SJSA1 (cell line): Measurements from ENCODE around the gene PRPF39. TPM values are rescaled to one million over a fixed set of nuclear protein-coding genes. Genes with fewer than 3 reads are reported as not detected.

Experiments
- DNase-seq, 2 experiments: peaks; one replicate each; pipeline ENCODE4 v3.0.0-alpha.2; 2015 to 2020; ENCODE audit warnings: low spot score in 2 of 2, low read depth in 1 of 2
- H3K27ac ChIP-seq: fragments of 250-450 bp; sonication (Bioruptor Pico); 2 replicates; pipeline ENCODE4 v1.5.1; 2020; ENCODE audit warnings: mild to moderate bottlenecking, moderate library complexity
- H3K27me3 ChIP-seq: fragments of 250-450 bp; sonication (Bioruptor Pico); replicated peaks from 2 replicates; pipeline ENCODE4 v1.5.1; 2020; ENCODE audit warnings: mild to moderate bottlenecking, moderate library complexity
- H3K36me3 ChIP-seq: fragments of 250-450 bp; sonication (Bioruptor Pico); 2 replicates; pipeline ENCODE4 v1.5.1; 2020; ENCODE audit warnings: mild to moderate bottlenecking
- H3K4me1 ChIP-seq: fragments of 250-450 bp; sonication (Bioruptor Pico); replicated peaks from 2 replicates; pipeline ENCODE4 v1.6.1; 2021; ENCODE audit warnings: mild to moderate bottlenecking
- H3K4me3 ChIP-seq: fragments of 250-450 bp; sonication (Bioruptor Pico); 2 replicates; pipeline ENCODE4 v1.5.1; 2020; ENCODE audit warnings: mild to moderate bottlenecking
- H3K9me3 ChIP-seq: fragments of 250-450 bp; sonication (Bioruptor Pico); replicated peaks from 2 replicates; pipeline ENCODE4 v1.5.1; 2020; ENCODE audit warnings: mild to moderate bottlenecking
- total RNA-seq: library from RNA; depleted of rRNA; stranded (reverse); fragments of >200 nt; shearing (Covaris generic); gene quantifications from 2 replicates; pipeline ENCODE4 v1.2.3, GENCODE V29; 2014; rRNA removed

The PRPF39 gene, protein sequence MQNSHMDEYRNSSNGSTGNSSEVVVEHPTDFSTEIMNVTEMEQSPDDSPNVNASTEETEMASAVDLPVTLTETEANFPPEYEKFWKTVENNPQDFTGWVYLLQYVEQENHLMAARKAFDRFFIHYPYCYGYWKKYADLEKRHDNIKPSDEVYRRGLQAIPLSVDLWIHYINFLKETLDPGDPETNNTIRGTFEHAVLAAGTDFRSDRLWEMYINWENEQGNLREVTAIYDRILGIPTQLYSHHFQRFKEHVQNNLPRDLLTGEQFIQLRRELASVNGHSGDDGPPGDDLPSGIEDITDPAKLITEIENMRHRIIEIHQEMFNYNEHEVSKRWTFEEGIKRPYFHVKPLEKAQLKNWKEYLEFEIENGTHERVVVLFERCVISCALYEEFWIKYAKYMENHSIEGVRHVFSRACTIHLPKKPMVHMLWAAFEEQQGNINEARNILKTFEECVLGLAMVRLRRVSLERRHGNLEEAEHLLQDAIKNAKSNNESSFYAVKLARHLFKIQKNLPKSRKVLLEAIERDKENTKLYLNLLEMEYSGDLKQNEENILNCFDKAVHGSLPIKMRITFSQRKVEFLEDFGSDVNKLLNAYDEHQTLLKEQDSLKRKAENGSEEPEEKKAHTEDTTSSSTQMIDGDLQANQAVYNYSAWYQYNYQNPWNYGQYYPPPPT
- total RNA-seq = 20.4 and 24.8 TPM in 2 replicates

DNA sequence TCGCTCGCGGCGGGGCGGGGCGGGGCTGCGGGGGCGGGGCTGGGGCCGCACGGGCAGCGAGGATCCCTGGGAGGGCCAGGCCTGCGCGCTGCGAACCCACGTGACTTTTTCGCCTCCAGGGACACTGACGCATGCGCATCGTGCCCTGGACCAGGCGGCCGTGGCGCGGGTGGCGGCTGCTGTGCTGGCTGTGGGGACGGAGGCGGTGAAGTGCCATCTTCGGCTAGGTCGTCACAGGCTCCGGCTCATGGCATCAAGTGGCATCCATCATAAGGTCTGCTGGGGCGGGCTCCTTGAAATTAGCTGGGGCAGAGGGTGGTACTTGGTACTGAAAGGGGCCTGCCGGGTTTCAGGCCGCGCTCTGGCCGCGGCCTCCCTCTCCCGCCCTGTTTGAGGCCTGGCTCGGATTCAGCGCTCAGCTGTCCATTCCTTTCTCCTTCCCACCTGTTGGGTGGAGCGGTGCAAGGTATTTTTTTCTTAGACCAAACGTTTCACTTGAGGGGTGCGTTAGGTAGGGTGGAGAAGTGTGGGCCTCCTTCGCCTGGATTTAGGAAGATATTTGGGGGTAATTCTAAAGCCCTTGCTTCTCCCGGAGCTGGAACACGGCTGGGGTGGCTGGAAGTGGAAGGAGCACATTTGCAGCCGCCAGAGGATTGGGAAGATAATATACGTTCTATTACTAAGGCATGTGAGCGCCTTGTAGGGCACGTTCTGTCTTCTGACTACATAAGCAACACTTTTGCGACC lies at the start of gene PRPF39:
TSS of gene PRPF39 (plus strand) at position 141 of the 747 bp plus-strand sequence. CDS start 11,124 bp downstream, outside the sequence.
- Histone ChIP-seq H3K27ac (peak within 1 kb of the TSS; percentile 61), H3K36me3 (0 out of 2 replicates have a peak, but pooled peaks cover 5% of the 10 kb centered on the region), H3K9me3 (no peaks in the 10 kb centered on the region), H3K27me3 (no peaks in the 10 kb centered on the region), H3K4me3 (peak within 1 kb of the TSS; percentile 64), H3K4me1 (peaks cover 6% of the 10 kb centered on the region)
- peak; percentile 86 to 91 for DNase-seq

DNA sequence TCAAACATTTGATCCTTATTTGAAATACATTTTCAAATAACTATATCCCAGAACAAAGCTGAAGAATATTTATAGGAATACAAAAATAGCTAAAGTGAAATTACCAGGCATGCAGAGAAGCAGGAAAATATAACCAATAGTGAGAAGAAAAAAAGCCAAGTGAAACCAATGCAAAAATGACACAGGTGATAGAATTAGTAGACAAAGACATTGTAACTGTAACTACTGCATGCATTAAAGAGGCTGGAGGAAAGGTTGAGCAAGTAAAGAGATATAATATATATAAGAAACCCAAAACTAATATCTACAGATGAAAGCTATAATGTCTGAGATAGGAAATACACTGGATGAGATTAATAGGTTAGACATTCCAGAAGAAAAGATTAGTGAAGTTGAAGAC lies 49.2 kb upstream of the PRPF39 start:
- H3K4me1 ChIP-seq = no peaks in the 10 kb centered on the region
- H3K4me3 ChIP-seq = no peak overlapping the region
- no peak overlapping the region for H3K27ac ChIP-seq
- no peak for DNase-seq
- H3K9me3 ChIP-seq = no peaks in the 10 kb centered on the region
- no peaks in the 10 kb centered on the region for H3K36me3 ChIP-seq
- H3K27me3 ChIP-seq = no peaks in the 10 kb centered on the region

DNA sequence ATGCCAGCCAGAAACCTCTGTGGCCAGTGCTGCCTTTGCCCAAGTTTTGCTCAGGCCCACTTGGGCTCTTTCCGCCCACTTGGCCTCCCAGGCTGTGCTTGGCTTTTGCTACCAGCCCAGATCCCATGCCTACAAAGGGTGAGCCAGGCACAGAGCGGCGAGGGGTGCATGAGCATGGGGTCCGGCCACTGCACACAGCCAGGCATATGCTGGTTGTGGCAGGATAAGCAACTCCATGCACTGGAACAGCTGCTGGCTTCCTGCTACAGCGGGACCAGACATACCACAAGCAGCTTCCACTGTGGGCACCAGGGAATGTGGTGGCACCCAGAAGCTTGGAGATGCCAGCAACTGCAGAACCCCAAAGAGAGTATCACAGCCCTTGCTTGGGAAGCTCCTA lies 45.7 kb upstream of the PRPF39 start:
- H3K27me3 ChIP-seq = no peaks in the 10 kb centered on the region

DNA sequence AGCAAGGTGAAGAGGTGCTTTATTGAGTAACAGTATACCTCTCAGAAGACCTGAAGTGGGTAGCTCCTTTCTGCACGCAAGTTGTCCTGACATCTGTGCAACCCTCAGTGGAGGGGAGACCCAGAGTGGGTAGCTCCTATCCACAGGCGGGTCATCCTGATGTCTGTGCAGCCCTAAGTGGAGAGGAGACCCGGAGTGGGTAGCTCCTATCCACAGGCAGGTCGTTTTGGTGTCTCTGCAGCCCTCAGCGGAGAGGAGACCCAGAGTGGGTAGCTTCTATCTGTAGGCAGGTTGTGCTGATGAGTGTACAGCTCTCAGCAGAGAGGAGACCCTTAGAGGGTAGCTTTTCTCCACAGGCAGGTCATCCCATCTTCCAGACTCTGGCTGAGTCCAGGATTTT lies 45.1 kb upstream of the PRPF39 start:
- H3K9me3 ChIP-seq = no peaks in the 10 kb centered on the region
- no peak overlapping the region for H3K4me3 ChIP-seq
- no peaks in the 10 kb centered on the region for H3K36me3 ChIP-seq
- H3K27me3 ChIP-seq = no peaks in the 10 kb centered on the region
- no peak for DNase-seq
- H3K27ac ChIP-seq = no peak overlapping the region
- no peaks in the 10 kb centered on the region for H3K4me1 ChIP-seq

More for the DNA sequence above, 45.7 kb upstream of the PRPF39 start:
- no peak for DNase-seq
- no peak overlapping the region for H3K4me3 ChIP-seq
- H3K36me3 ChIP-seq = no peaks in the 10 kb centered on the region
- H3K4me1 ChIP-seq = no peaks in the 10 kb centered on the region
- H3K9me3 ChIP-seq = no peaks in the 10 kb centered on the region
- H3K27ac ChIP-seq = no peak overlapping the region

DNA sequence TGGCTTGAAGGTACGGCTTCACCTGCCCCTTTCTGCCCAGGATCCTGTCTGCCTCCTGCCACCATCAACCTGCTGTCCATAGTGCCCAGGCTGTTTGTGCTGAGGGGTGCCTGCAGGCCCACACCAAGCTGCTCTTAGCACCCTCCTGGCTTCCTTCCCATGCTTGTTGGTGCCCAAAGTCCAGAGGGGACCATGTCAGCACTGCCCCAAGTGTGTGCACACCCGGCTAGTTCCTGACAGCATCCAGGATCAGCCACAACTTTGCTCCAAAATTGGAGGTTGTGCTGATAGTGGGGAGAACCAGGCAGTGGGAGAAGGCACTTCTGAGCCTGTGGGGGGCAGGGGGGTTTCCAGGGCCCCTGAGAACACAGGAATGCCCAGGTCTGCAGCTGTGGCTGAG lies 44.5 kb upstream of the PRPF39 start:
- no peaks in the 10 kb centered on the region for H3K4me1 ChIP-seq
- no peak overlapping the region for H3K27ac ChIP-seq
- H3K27me3 ChIP-seq = no peaks in the 10 kb centered on the region
- H3K36me3 ChIP-seq = no peaks in the 10 kb centered on the region
- no peak overlapping the region for H3K4me3 ChIP-seq
- H3K9me3 ChIP-seq = no peaks in the 10 kb centered on the region
- no peak for DNase-seq

DNA sequence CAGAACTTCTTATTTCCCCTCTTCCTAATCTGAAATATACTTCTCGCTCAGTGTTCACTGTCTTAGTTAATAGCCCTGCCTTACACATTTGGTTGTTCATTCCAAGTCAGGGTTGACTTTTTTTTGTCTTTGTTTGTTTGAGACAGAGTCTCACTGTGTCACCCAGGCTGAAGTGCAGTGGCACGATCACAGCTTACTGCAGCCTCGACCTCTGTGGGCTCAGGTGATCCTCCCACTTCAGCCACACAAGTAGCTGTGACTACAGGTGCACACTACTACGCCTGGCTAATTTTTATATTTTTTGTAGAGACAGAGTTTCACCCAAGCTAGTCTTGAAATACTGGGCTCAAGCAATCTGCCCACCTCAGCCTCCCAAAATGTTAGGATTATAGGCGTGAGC lies 42.3 kb upstream of the PRPF39 start:
- Histone ChIP-seq H3K4me3 (no peak overlapping the region), H3K9me3 (no peaks in the 10 kb centered on the region), H3K27me3 (no peaks in the 10 kb centered on the region), H3K27ac (no peak overlapping the region), H3K4me1 (no peaks in the 10 kb centered on the region), H3K36me3 (no peaks in the 10 kb centered on the region)
- no peak for DNase-seq

DNA sequence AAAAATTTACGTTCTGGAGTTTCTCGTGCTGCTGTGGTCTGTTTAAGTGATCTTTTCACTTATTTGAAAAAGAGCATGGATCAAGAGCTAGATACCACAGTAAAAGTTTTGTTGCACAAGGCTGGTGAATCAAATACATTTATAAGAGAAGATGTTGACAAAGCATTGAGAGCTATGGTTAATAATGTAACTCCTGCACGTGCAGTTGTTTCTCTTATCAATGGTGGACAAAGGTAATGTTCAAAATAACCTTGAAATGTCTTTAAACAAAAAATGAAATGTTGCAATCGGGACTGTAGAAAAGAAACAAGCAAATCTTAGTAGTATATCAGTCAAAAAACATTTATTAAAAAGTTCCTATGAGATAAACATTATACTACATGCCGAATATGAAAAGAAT lies 39.3 kb upstream of the PRPF39 start:
- DNase-seq = no peak
- H3K27ac ChIP-seq = no peak overlapping the region
- H3K36me3 ChIP-seq = no peaks in the 10 kb centered on the region
- no peaks in the 10 kb centered on the region for H3K4me1 ChIP-seq
- no peaks in the 10 kb centered on the region for H3K9me3 ChIP-seq
- no peaks in the 10 kb centered on the region for H3K27me3 ChIP-seq
- H3K4me3 ChIP-seq = no peak overlapping the region

DNA sequence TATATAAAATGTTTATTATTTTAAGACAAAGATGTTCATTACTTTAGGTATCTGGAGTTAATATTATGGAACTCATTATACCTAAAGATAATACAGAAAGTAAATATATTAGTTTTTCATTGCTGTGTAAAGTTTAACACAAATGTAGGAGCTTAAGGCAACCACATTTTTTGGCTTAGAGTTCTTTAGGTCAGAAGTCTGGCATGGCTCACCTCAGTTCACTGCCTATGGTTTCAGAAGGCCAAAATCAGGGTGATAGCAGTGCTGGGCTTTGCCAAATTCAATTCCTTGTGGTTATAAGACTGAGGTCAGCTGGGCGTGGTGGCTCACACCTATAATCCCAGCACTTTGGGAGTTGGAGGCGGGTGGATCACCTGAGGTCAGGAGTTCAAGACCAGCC lies 35.5 kb upstream of the PRPF39 start:
- Histone ChIP-seq H3K4me3 (no peak overlapping the region), H3K27ac (no peak overlapping the region), H3K9me3 (no peaks in the 10 kb centered on the region), H3K36me3 (no peaks in the 10 kb centered on the region), H3K4me1 (no peaks in the 10 kb centered on the region), H3K27me3 (no peaks in the 10 kb centered on the region)
- no peak for DNase-seq

DNA sequence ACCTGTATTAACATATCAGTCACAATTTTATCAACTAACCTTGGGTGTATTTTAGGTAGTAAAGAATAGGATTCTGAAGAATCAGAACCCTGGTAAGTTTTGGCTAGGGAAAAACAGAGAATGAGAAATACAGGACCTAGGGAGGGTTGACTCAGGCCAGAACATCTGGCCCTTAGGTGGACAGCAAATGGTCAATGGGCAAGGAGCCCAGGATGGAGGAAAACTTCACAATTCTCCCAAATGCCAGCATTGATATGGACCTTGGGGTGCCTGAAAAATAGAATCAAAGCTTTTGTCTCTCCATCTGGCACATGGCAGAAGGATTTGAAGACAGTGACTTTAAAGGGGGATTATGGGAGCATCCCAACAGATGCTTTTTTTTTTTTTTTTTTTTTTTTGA lies 32.7 kb upstream of the PRPF39 start:
- DNase-seq = no peak
- Histone ChIP-seq H3K27me3 (no peaks in the 10 kb centered on the region), H3K4me3 (no peak overlapping the region), H3K9me3 (no peaks in the 10 kb centered on the region), H3K27ac (no peak overlapping the region), H3K36me3 (0 out of 2 replicates have a peak, but pooled peaks cover 3% of the 10 kb centered on the region), H3K4me1 (no peaks in the 10 kb centered on the region)

DNA sequence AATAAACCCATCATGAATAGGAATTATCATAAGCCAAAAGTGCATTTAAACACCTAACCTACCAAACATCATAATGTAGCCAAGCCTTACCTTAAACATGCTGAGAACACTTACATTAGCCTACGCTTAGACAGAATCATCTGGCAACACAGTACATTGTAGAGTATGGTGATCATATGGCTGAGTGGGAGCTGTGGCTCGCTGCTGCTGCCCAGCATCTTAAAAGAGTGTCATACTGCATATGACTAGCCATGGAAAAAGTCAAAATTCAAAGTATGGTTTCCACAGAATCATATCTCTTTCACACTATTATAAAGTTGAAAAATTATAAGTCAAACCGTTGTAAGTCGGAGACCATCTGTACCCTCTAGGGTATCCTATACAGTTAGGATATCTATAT lies 32.0 kb upstream of the PRPF39 start:
- Histone ChIP-seq H3K36me3 (0 out of 2 replicates have a peak, but pooled peaks cover 3% of the 10 kb centered on the region), H3K9me3 (no peaks in the 10 kb centered on the region), H3K27me3 (no peaks in the 10 kb centered on the region), H3K4me1 (no peaks in the 10 kb centered on the region), H3K27ac (no peak overlapping the region), H3K4me3 (no peak overlapping the region)
- no peak for DNase-seq

DNA sequence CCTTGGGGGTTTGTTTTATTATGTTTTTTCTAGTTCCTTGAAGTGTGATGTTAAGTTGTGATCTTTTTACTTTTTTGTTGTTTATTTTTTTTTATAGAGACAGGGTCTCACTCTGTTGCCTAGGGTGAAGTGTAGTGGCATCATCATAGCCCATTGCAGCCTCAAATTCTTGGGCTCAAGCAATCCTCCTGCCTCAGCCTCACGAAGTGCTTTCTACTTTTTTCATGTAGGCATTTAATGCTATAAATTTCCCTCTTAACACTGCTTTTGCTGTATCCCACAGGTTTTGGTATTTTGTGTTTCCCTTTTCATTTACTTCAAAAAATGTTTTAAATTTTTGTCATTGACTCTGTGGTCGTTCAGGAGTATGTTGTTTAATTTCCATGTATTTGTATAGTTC lies 26.6 kb upstream of the PRPF39 start:
- Histone ChIP-seq H3K9me3 (no peaks in the 10 kb centered on the region), H3K36me3 (0 out of 2 replicates have a peak, but pooled peaks cover 3% of the 10 kb centered on the region), H3K27me3 (no peaks in the 10 kb centered on the region), H3K27ac (no peak overlapping the region), H3K4me1 (no peaks in the 10 kb centered on the region), H3K4me3 (no peak overlapping the region)
- DNase-seq = no peak

DNA sequence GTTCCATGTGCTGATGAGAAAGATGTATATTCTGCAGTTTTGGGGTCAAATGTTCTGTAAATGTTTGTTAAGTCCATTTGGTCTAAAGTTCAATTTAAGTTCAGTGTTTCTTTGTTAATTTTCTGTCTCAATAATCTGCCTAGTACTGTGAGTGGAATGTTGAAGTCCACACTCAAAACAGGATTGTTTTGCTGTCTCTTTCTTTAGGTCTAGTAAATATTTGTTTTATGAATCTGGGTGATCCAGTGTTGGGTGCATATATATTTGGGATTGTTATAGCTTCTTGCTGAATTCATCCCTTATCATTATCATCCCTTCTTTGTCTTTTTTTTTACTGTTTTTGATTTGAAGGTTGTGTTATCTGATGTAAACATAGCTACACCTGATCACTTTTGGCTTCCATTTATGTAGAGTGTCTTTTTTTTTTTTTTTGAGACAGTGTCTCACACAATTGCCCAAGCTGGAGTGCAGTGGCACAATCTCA lies 26.0 kb upstream of the PRPF39 start:
- no peak overlapping the region for H3K27ac ChIP-seq
- H3K9me3 ChIP-seq = no peaks in the 10 kb centered on the region
- H3K27me3 ChIP-seq = no peaks in the 10 kb centered on the region
- no peak for DNase-seq
- no peak overlapping the region for H3K4me3 ChIP-seq
- no peaks in the 10 kb centered on the region for H3K4me1 ChIP-seq
- H3K36me3 ChIP-seq = 0 out of 2 replicates have a peak, but pooled peaks cover 3% of the 10 kb centered on the region

DNA sequence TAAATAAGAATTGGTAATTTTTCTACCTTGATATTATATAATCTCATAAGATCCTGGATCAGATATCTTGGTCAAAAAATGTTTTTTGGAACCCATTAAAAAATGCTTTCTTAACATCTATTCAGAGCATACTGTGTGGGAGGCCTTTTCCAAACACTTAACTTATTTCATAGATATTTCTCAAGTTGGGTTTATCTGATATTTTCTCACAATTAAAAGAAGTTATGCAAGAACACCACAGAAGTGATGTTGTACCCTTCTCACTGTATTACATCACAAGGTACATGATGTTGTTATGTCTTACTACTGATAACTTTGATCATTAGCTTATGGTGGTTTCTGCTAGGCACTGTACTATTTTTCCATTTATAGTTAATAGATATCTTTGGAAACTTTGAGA lies 23.4 kb upstream of the PRPF39 start:
- Histone ChIP-seq H3K4me1 (no peaks in the 10 kb centered on the region), H3K36me3 (no peaks in the 10 kb centered on the region), H3K27me3 (no peaks in the 10 kb centered on the region), H3K4me3 (no peak overlapping the region), H3K9me3 (no peaks in the 10 kb centered on the region), H3K27ac (no peak overlapping the region)
- DNase-seq = no peak
